ENCODE measurements around the gene TNFAIP2. TPM values are rescaled to one million over a fixed set of nuclear protein-coding genes. Genes with fewer than 3 reads are reported as not detected.

The TNFAIP2 gene
- total RNA-seq, 1 donor from 2014 or later, result 21.5 TPM

DNA sequence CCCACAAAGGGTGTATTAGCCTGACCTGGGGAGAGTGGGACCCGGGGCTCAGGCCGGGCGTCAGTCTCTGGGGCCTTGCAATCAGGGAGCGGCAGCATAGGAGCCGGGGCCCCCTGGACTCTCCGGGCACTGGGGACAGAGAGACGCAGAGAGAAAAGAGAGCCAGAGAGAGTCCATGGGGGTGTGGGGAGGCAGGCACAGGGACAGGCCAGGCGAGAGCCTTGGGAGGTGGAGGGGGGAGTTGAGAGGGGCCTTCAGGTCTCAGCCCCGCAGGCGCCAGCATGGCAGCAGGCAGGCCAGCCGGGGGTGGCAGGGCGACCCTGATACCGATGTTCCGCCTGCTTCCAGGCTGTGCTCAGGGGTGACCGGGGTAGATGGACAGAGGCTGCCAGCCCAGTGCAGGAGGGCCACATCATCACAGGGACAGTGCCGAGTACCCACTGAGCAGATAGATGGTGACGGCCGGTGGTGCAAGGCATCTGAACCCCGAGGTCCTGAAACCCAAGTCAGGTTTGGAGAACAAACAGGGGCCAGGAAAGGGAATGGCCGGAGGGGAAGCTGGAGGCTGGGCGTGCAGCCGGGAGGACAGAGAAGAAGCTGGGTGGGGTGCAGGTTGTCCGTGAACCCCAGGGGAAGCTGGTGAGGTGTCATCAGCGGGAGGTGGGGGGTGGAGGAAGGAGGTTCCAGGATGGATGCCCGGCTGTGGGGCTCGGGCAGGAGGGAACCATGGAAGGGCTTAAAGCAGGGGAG, 25.8 kb upstream of the TNFAIP2 start:
- Mint-ChIP-seq H3K4me1 (ENCODE audit: unreplicated experiment) (peaks cover 12% of the 10 kb centered on the region), H3K27ac (no peak overlapping the region), H3K27me3 (peaks cover 3% of the 10 kb centered on the region), H3K4me3 (no peak overlapping the region), H3K9me3 (no peaks in the 10 kb centered on the region), H3K36me3 (no peaks in the 10 kb centered on the region)
- DNase-seq (ENCODE audit: extremely low spot score, unreplicated experiment), result no peak
- TF ChIP-seq, protein P1, sequence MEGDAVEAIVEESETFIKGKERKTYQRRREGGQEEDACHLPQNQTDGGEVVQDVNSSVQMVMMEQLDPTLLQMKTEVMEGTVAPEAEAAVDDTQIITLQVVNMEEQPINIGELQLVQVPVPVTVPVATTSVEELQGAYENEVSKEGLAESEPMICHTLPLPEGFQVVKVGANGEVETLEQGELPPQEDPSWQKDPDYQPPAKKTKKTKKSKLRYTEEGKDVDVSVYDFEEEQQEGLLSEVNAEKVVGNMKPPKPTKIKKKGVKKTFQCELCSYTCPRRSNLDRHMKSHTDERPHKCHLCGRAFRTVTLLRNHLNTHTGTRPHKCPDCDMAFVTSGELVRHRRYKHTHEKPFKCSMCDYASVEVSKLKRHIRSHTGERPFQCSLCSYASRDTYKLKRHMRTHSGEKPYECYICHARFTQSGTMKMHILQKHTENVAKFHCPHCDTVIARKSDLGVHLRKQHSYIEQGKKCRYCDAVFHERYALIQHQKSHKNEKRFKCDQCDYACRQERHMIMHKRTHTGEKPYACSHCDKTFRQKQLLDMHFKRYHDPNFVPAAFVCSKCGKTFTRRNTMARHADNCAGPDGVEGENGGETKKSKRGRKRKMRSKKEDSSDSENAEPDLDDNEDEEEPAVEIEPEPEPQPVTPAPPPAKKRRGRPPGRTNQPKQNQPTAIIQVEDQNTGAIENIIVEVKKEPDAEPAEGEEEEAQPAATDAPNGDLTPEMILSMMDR (conservative IDR thresholded peaks at IDR 0.05), result no peak

DNA sequence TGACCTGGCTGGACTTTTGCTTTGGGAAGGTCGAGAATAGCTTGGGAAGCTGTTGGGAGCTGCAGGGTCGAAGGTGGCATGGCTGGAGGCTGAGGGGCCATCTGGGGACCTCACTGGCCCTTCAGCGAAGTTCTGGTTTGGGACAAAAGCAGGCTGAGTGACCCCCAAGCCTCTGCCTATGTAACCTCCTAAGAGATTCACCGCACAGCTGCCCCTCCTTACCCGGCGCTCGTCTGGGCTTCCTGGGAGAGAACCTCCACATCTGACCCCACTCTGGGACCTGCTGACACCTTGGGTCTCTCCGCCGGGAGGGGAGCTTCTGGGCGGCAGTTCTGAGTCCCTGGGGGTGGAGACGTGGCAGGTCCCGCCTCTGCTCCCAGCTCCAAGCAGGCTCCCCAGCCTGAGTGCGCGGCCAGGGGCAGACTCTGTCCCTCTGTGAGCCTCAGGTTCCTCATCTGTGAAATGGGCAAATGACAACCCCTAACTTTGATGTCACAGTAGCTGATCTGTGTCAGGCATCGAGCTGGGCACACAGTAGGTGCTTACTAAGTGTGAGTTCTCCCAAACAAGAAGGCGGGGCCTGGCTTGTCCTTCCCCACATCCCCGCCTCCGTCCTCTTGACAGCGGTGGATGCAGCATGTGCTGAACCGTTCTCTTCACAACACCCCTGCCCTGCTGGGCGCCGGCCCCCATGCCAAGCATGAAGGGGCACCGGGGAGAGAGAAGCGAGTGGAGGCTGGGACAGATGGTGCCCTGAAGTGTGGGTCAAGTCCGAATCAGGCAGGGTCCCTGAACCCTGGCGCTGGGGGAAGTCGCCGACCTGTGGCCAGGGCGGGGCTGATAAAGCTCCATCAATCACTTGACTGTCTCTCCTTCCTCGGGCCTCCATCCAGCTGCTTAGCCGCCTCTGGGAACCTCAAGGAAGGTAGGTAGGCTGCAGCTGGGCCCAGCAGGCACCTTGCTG, 25.0 kb upstream of the TNFAIP2 start:
- Mint-ChIP-seq H3K27ac (no peak overlapping the region), H3K4me1 (ENCODE audit: unreplicated experiment) (peaks cover 12% of the 10 kb centered on the region), H3K9me3 (no peaks in the 10 kb centered on the region), H3K27me3 (peaks cover 3% of the 10 kb centered on the region), H3K36me3 (no peaks in the 10 kb centered on the region), H3K4me3 (no peak overlapping the region)
- TF ChIP-seq, protein P1 (conservative IDR thresholded peaks at IDR 0.05), result no peak
- no peak for DNase-seq (ENCODE audit: extremely low spot score, unreplicated experiment)

DNA sequence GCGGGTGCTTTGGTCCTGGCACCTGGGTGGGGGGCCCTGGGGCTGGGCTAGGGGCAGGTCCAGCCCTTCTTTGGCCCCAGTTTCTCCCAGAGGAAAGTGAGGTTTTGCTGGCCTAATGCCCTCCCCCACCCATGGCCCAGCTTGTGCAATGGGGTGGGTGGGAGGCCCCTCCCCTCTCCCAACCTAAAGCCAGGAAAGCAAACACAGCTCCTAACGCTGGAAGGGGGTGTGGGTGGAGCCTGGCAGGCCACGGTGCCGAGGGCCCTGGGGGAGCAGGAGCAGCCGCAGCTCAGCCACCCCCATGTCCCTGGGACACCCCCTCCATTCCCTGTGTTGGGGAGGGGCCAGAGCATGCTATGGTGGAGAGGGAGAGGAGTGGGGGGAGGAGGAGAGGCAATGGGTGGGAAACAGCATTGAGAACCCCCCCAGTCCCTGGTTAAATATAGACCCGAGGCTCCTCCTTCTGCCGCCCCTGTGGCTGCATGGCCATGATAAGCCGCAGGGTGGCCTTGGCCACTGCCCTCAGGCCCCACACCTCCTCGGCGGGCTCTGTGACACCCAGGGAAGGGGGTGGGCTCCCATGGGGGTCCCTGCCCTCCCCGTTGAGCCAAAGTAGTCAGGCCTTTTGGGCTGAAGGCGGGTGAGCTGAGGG, 24.1 kb upstream of the TNFAIP2 start:
- no peak for DNase-seq (ENCODE audit: extremely low spot score, unreplicated experiment)
- H3K4me1 Mint-ChIP-seq (ENCODE audit: unreplicated experiment), result peaks cover 12% of the 10 kb centered on the region
- no peak overlapping the region for H3K4me3 Mint-ChIP-seq
- no peaks in the 10 kb centered on the region for H3K36me3 Mint-ChIP-seq
- no peaks in the 10 kb centered on the region for H3K9me3 Mint-ChIP-seq
- TF ChIP-seq, protein P1 (conservative IDR thresholded peaks at IDR 0.05), result no peak
- peaks cover 7% of the 10 kb centered on the region for H3K27me3 Mint-ChIP-seq
- no peak overlapping the region for H3K27ac Mint-ChIP-seq

DNA sequence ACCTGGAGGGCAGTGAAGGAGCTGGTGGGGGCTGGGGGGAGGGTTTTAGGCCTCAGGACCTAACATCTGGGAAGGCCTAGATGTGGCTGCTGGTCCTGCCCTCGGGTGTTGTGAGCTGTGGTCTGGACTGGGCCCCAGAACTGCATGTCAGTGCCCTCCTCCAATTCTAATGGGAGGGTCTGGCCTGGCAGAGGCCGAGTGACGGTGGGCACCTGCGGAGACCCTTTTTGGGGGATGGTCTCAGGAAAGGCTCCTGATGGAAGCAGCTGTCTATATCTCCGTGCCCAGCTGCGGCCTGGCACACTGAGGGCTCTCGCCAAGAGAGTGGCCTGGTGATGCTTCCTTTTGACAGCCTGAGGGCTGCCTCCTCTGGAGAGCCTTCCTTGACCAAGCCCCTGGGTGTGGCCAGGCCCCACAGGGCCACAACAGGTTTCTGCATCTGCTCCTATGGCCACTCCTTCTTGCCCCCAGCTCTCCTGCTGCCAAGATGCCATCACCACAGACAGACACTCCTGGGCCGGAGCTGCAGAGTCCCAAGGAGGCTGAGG, 23.5 kb upstream of the TNFAIP2 start:
- Mint-ChIP-seq H3K27ac (no peak overlapping the region), H3K27me3 (peaks cover 7% of the 10 kb centered on the region), H3K4me1 (ENCODE audit: unreplicated experiment) (peaks cover 14% of the 10 kb centered on the region), H3K36me3 (no peaks in the 10 kb centered on the region), H3K9me3 (no peaks in the 10 kb centered on the region), H3K4me3 (no peak overlapping the region)
- TF ChIP-seq, protein P1 (conservative IDR thresholded peaks at IDR 0.05), result no peak
- DNase-seq (ENCODE audit: extremely low spot score, unreplicated experiment), result no peak
